GM12892 (cell line): Measurements from ENCODE around the gene FLVCR2.
"Not testable (repeated sequence)": the region's sequence is repeated elsewhere in the genome, so short reads cannot be mapped to it uniquely, and the experiment has no call there.

Source experiments
- DNase-seq: peaks from one replicate; pipeline ENCODE4 v3.0.0; 2011; ENCODE audit not compliant: insufficient read length
- FAIRE-seq: peaks from 2 replicates; lab custom pipeline; 2011; peaks lifted over from hg19 to GRCh38; lab: Jason Lieb, UNC
- POLR2A ChIP-seq: IDR thresholded peaks from 2 replicates; pipeline ENCODE4 v1.6.1; 2011; ENCODE audit warnings: low read depth, low read length, control low read depth
- POLR2AphosphoS5 ChIP-seq: IDR thresholded peaks from 2 replicates; pipeline ENCODE4 v1.6.1; 2011; ENCODE audit warnings: low read depth, low read length, control low read depth
- TAF1 ChIP-seq: IDR thresholded peaks from 2 replicates; pipeline ENCODE4 v1.6.1; 2011; ENCODE audit warnings: low read depth, mild to moderate bottlenecking, control low read depth, low read length, borderline replicate concordance

FLVCR2 gene

DNA sequence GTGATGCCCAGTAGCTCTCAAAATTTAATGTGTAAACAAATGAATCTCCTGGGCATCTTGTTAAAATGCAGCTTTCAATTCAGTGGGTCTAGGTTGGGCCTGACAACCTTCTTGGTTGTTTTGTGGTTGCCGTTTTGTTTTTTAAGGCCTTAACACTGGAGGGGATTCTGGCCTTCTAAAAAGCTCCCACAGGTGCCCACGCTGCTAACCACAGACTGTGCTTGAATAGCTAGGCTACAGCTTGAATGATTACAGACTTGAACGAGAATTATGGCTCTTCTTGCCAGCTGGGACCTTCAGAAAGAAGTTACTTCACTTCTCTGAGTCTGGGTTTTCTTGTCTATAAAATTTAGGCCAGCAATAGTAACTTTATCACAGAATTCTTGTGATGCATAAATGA lies 1.3 kb upstream of the FLVCR2 start:
- no peak for FAIRE-seq
- no peak for TF ChIP-seq POLR2A
- no peak for TF ChIP-seq TAF1
- TF ChIP-seq POLR2AphosphoS5: no peak
- DNase-seq: no peak

DNA sequence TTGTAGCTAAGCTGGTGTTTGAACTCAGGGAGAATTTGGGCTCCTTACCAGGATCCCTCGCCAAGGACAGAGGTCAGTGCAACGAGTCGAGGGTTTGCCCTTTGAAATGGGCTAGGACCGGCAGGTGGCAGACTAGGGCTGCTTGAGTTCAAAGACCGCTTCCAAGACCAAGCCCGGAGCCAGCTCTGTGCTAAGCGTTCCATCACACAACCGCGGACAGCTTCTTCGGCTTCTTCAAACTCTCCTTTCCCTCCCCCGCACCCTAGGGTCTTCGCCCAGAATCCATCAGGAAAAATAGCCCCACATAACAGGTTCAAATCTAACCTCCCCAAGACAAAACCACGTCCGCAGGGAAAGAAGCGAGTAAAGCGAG lies 705 bp upstream of the FLVCR2 start:
- FAIRE-seq (peak; percentile 91), DNase-seq (peak; percentile 75)
- TF ChIP-seq TAF1: no peak
- no peak for TF ChIP-seq POLR2AphosphoS5
- TF ChIP-seq POLR2A: no peak

DNA sequence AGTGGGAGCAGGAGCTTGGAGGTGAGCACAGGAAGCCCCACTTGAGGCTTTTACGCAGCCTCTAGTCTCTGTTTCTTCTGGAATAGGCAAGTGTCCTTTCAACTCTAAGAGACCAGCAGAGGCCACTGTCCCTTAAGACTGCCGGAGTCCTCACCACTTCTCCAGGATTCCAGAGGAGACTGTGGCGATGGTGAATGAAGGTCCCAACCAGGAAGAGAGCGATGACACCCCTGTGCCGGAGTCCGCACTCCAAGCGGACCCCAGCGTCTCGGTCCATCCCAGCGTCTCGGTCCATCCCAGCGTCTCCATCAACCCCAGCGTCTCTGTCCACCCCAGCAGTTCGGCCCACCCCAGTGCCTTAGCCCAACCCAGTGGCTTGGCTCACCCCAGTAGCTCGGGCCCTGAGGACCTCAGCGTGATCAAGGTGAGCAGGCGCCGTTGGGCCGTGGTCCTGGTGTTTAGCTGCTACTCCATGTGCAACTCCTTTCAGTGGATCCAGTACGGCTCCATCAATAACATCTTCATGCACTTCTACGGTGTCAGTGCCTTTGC lies 442 bp downstream of the FLVCR2 start:
- TF ChIP-seq TAF1 (no peak), POLR2A (no peak), POLR2AphosphoS5 (no peak)
- DNase-seq (no peak), FAIRE-seq (peak; percentile 14)

DNA sequence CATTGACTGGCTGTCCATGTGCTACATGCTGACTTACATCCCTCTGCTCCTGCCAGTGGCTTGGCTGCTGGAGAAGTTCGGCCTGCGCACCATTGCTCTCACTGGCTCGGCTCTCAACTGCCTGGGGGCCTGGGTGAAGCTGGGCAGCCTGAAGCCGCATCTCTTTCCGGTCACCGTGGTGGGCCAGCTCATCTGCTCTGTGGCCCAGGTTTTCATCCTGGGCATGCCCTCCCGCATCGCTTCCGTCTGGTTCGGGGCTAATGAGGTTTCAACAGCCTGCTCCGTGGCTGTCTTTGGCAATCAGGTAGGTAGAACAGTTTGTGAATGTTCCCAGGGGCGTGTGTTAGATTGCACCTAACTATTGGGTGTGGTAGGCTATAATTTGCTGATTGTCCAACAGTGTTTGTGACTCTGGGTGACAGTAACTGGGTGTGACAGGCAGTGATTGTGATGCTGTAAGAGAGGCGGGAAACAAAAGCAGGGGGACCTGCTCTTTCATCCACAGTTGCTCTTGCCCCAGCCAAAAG lies 981 bp downstream of the FLVCR2 start:
- TF ChIP-seq POLR2AphosphoS5 (no peak), TAF1 (no peak), POLR2A (no peak)
- FAIRE-seq (no peak), DNase-seq (no peak)

DNA sequence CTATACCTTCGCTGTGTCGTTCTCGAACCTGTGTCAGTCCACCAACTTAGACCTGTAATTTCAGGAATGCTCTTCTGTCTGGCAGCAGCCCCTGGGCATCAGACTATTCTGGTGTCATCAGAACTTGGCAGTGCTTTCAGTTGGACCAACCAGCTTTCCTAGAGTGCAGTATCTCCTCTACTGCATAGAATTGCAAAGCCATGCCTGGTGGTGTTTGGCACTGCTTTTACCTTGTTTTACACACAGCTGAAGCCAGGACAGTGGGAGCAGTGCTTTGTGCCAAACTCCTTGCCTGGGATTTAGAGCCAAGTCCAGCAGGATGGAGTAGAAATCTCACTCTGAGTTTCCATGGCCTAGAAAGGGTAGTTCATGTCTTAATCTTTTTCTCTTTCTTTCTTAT lies 1.5 kb downstream of the FLVCR2 start:
- DNase-seq (no peak), FAIRE-seq (no peak)
- no peak for TF ChIP-seq POLR2A
- no peak for TF ChIP-seq POLR2AphosphoS5
- TF ChIP-seq TAF1: no peak

DNA sequence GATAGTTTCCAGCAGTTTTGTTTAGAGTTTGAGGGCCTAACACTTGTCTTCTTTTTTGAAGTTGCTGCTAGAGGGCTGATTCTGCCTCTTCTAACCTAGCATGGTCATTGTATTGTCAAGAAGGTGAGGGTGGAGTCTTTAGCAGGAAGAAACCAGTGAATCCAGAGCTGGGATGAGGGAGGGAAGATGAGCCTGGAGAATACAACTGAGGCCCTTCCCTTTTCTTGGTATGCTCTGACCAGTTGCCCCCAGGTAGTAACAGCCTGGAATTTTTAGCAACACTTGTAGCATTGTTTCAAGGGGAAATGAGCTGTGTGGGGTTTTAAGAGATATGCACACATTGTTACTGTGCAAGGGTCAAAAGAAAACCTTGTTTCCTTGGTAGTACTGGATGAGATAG lies 9.0 kb downstream of the FLVCR2 start:
- FAIRE-seq: no peak

DNA sequence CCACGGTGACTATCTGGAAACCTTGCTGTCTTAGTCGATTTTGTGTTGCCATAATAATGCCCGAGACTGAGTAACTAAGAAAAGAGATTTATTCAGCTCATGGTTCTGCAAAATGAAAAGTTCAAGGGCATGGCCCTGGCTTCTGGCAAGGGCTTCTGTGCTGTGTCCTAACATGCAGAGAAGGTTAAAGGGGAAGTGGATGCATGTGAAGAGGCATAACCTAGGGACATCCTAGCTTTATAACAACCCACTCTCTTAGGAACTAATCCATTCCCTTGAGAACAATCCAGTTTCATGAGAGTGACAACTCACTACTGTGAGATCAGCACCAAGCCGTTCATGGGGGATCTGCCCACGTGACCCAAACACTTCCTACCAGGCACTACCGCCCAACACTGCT lies 11.5 kb downstream of the FLVCR2 start:
- no peak for TF ChIP-seq POLR2A
- no peak for TF ChIP-seq POLR2AphosphoS5
- no peak for TF ChIP-seq TAF1
- FAIRE-seq: no peak

More for the DNA sequence above, 9.0 kb downstream of the FLVCR2 start:
- no peak for DNase-seq
- TF ChIP-seq POLR2AphosphoS5: no peak
- TF ChIP-seq POLR2A: no peak
- no peak for TF ChIP-seq TAF1

DNA sequence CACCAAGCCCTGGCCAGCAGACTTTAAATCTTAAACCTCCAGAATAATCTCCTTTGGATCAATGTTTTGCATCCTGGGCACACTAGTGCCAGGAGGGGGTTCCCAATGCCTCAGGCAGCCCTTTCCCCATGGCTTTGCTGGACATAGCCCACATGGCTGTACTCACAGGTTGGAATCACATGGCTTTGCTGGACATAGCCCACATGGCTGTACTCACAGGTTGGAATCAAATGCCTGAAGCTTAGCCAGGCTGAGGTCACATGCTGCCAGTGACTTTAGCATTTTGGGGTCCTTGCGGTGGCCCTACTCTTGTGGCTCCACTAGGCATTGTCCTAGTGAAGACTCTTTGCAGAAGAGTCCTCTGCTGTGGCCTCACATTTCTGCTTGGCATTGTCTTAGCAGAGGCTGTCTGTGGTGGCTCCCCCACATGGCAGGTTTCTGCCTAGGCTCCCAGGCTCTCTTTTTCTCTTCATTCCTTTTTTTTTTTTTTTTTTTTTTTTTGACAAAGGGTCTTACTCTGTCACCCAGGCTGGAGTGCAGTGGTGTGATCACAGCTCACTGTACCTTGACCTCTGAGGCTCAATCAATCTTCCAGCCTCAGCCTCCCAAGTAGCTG lies 13.0 kb downstream of the FLVCR2 start:
- DNase-seq: no peak
- no peak for FAIRE-seq
- TF ChIP-seq POLR2AphosphoS5: no peak
- no peak for TF ChIP-seq TAF1
- TF ChIP-seq POLR2A: no peak

More for the DNA sequence above, 11.5 kb downstream of the FLVCR2 start:
- no peak for DNase-seq

DNA sequence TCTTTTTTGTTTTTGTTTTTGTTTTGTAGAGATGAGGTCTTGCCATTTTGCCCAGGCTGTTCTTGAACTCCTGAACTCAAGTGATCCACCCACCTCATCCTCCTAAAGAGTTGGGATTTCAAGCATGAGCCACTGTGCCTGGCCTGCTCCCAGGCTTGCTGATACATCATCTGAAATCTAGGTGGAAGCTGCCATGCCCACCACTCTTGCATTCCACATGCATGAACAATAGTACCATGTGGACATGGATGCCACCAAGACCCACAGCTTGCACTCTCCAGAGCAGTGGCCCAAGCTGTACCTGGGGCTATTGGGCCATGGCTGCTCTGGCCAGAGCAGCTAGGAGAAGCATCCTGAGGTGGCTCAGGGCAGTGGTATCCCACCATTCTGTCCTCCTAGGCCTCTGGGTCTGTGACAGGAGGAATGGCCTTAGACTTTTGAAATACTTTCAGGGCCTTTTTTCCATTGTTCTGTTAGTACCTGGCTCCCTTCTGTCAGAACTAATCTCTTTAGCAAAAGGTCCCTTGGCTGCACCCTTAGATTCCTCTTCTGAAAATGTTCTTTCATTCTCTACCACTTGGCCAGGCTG lies 13.7 kb downstream of the FLVCR2 start:
- FAIRE-seq (no peak), DNase-seq (no peak)
- TF ChIP-seq TAF1 (no peak), POLR2AphosphoS5 (no peak), POLR2A (no peak)

DNA sequence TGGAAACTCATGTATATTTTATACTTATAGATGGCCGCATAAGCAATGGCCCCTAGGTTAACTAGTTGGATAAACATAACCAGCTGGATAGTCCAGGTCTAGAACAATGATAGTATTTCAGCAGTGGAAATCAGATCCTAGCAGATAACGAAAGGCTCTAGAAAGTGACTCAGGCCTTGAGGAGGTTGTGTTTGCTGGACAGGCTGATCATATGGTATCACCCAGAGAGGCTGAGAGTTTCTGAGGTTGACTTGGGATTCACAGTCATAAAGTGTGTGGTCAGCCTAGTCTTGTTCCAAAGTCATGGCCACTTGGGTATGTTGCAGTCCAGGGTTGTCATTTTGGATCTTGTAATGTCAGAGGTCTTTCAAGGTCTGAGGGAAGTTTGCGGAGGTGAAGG lies 16.8 kb downstream of the FLVCR2 start:
- FAIRE-seq: no peak
- no peak for DNase-seq
- TF ChIP-seq POLR2A: no peak
- TF ChIP-seq POLR2AphosphoS5: no peak
- TF ChIP-seq TAF1: no peak

DNA sequence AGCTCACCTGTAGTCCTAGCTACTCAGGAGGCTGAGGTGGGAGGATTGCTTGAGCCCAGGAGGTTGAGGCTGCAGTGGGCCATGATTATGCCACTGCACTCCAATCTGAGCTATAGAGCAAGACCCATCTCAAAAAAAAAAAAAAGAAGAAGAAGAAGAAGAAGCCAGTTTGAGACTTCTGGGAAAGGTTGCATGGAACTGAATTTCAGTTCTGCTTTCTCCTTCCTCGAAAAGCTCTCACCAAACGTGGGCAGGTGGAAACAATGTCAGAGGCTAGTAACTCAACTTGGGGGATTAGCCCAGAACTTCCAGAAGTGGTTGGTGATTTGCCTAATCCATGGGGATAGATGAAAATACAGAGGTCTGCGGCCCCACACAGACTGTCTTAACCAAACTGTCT lies 18.7 kb downstream of the FLVCR2 start:
- TF ChIP-seq POLR2A (no peak), POLR2AphosphoS5 (no peak), TAF1 (no peak)
- FAIRE-seq (no peak), DNase-seq (no peak)

DNA sequence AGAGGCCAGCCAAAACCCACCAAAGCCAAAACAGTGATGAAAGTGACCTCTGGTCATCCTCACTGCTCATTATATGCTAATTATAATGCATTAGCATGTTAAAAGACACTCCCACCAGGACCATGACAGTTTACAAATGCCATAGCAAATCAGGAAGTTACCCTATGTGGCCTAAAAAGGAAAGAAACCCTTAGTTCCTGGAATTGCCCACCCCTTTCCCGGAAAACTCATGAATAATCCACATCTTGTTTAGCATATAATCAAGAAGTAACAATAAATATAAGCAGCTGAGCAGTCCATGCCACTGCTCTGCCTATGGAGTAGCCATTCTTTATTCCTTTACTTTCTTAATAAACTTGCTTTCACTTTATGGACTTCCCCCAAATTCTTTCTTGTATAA lies 21.7 kb downstream of the FLVCR2 start:
- FAIRE-seq, DNase-seq: not testable (repeated sequence)

DNA sequence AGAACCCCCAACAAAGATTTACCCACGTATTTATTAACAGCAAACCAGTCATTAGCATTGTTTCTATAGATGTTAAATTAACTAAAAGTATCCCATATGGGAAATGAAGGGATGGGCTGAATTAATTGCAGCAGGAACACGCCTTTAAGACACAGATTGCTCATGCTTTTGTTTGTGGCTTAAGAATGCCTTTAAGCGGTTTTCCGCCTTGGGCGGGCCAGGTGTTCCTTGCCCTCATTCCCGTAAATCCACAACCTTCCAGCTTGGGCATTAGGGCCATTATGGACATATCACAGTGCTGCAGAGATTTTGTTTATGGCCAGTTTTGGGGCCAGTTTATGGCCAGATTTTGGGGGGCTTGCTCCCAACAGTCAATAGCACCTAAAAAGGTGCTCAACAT lies 22.6 kb downstream of the FLVCR2 start:
- DNase-seq, FAIRE-seq: not testable (repeated sequence)
